Stimulated activated CD8-positive, alpha-beta memory T cell treated with anti-CD3 and anti-CD28 coated beads, Interleukin-2, amount 100 ng/mL, for 1 hour (primary cell): Measurements from ENCODE around the gene TCP1.
"Not testable (repeated sequence)": the region's sequence is repeated elsewhere in the genome, so short reads cannot be mapped to it uniquely, and the experiment has no call there.

Experiments used
- DNase-seq, 2 donors: peaks; one replicate each; pipeline ENCODE4 v3.0.0-alpha.2; 2020; ENCODE audit warnings: low read depth in 2 of 2

TCP1 gene

DNA sequence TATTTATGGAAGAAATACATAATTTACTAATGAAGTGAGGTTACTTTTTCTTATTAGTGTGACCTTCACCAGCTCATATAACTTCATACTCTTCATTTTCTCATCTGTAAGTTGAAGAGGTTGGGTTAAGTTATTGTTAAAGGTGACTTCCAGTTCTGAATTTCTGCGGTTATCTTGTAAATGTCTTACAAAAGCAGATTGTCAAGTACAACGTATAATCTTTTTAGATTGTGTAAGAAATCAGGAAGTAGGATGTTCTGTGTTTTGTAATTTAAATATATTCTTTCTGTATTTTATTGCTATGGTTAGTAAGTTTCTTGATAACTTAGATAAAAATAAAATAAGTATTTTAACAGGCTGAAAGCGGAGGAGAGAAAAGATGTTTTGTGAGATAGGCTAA is 50.1 kb downstream of the TCP1 start:
- no peak for DNase-seq

DNA sequence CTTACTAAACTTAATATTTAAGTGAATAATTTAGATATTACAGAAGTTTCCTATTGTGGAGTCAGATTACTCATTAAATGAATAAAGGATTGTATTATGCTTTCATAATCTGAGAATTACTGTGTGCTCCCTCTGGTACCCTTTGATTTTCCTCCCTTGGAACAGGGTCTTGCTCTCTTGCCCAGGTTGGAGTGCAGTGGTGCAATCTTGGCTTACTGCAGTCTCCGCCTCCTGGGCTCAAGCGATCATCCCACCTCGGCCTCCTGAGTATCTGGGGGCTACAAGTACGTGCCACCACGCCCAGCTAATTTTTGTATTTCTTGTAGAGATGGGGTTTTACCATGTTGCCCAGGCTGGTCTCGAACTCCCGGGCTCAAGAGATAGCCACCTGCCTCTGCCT is 52.5 kb downstream of the TCP1 start:
- no peak for DNase-seq

GRCh38 chr6:159733395-159733794 is 56.0 kb downstream of the TCP1 start:
- not testable (repeated sequence) for DNase-seq

DNA sequence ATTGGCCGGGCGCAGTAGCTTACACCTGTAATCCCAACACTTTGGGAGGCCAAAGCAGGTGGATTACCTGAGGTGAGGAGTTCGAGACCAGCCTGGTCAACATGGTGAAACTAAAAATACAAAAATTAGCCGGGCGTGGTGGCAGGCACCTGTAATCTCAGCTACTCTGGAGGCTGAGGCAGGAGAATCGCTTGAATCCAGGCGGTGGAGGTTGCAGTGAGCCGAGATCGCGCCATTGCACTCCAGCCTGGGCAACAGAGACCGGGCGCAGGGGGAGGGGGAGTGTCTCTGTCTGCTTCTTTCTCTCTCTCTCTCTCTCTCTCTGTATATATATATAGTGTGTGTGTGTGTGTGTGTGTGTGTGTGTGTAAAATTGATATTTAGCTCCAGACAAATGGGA is 56.9 kb downstream of the TCP1 start:
- DNase-seq = not testable (repeated sequence)

DNA sequence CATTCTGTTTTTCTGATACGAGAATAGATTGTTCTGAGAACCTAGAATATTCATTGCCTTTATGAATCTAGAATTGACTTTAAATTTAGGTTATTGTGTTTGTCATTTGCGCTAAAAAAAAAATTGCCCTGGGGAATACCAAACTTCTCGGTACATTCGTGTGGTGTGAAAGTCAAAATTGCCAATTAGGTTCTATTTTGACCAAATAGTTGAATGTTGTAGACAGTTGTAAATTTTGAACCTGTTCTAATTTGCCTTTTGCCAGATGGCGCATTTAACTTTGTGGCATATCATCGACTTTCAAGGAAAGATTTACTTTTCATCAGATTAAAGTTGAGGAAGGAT is 59.1 kb downstream of the TCP1 start:
- DNase-seq = no peak

DNA sequence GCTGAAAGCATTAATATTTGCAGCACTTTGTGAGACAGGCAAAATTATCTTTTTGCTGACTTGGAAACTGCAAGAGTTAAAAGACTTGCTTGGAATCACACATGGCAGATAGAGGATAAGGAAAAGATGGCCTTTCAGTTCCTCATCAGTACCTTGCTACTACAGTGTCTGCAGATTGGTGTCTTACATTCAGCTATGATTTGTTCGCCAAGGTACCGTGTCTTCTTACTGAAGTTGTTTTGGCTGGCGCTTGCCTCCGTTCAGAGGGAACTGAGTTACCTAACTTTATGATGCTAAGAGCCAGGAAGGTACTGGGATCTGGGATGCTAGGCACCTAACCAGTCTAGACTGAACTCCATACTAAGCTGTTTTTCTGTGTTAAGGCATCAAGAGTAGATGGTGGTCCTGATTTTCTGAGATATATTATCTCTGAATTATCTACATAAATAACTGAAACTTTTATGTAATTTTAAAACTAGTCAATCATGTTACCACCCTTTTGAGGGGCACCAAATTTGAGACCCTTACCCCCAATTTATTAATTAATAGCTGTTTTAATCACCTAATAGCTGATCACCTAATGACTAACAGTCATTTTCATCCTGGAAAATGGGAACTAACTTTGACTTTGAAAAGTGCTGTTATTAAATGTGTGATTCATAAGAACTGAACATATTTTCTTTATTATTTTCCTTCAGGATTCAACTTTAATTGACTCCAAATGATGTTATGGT is 59.6 kb downstream of the TCP1 start:
- no peak for DNase-seq

- no peak for DNase-seq
These were observed 60.9 kb downstream of the TCP1 start for GRCh38 chr6:159728531-159728964.
